ENCODE measurements around the gene TMEM89. TPM values are rescaled to one million over a fixed set of nuclear protein-coding genes. Genes with fewer than 3 reads are reported as not detected.
A peak's percentile ranks its signal among the peaks of the same experiment; 100 is the strongest.

Gene TMEM89
- total RNA-seq, 2 donors from 2014 or later, result 1.0 to 1.1 TPM

DNA sequence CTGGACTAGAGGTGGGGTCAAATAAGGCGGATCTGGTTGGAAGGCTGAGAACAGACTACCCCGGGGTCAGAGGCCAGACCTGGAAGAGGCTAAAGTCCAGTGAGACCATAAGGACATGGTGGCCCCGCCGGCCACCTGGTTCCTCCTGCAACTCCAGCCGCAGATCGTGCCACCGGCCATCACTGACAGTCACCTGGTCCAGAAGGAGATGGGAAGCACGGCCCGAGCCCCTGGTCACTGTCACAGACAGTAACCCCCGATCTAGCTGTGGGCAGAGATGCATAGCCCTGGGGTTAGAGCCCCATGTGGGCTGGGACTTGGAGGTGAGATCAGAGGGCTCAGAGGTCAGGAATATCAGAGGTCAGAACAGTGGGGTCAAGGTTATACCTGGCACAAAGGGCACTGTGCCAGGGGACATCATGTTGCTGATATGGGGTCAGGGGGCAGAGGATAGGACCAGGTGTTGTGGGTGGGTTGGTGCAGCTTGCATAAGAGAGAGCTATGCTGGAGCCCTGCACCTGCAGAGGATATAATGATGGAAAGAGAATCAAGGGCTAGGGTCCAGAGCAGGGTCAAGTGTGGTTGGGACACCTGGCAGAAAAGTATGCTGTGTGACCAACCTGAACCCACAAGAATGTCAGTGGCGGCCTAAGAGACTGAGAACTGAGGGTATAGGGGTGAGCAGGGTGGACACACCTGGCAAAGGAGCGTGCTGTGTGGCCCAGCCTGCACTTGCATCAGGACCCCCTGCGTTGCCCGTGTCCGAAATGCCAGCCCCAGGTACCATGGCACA is 31.6 kb upstream of the TMEM89 start:
- peaks cover 5% of the 10 kb centered on the region for H3K4me1 Mint-ChIP-seq
- no peak for ATAC-seq (replicated peaks)
- no peak overlapping the region for H3K27ac Mint-ChIP-seq
- H3K9me3 Mint-ChIP-seq, result no peaks in the 10 kb centered on the region
- no peaks in the 10 kb centered on the region for H3K27me3 Mint-ChIP-seq
- H3K36me3 Mint-ChIP-seq (ENCODE audit: low read depth), result peaks cover 44% of the 10 kb centered on the region
- no peak overlapping the region for H3K4me3 Mint-ChIP-seq

DNA sequence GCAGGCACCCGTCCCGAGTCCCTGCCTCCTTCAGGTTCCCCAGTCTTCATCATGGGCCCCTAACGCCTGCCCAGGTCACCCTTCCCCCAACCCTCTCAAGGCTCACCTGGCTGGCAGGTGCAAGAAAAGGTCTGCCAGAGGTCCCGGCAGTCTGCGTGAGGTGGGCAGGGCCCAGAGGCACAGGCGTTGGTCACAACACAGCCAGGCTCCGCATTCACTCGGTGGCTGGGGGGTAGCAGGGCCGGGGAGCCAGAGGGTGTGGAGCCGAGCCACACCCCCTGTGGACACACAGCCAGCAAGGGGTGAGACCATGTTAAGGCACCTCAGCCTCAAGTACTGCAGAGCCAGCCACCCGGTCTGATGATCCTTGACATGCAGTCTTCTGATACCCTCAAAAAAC is 30.2 kb upstream of the TMEM89 start:
- peaks cover 5% of the 10 kb centered on the region for H3K4me1 Mint-ChIP-seq
- H3K27ac Mint-ChIP-seq, result no peak overlapping the region
- no peaks in the 10 kb centered on the region for H3K9me3 Mint-ChIP-seq
- H3K36me3 Mint-ChIP-seq (ENCODE audit: low read depth), result peaks cover 46% of the 10 kb centered on the region
- H3K27me3 Mint-ChIP-seq, result no peaks in the 10 kb centered on the region
- ATAC-seq (replicated peaks), result no peak
- H3K4me3 Mint-ChIP-seq, result no peak overlapping the region

DNA sequence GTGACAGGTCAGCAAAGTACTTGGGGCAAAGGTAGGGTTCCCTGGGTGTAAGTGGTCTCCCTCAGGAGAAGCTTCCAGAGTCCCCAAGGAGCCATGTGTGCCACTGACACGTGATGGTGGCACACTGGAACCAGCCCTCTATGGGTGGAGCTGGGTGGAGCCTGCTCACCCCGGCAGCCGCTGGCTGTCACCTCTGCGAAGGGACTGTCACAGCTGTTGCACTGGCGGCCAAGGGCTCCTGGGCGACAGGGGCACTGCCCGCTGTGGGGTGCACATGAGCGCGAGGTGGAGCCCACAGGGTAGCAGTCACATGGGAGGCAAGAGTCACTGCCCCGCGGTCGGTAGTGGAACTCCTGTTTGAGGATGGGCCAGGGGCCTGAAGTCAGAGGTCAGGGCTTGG is 29.2 kb upstream of the TMEM89 start:
- H3K27ac Mint-ChIP-seq, result no peak overlapping the region
- H3K27me3 Mint-ChIP-seq, result no peaks in the 10 kb centered on the region
- no peak overlapping the region for H3K4me3 Mint-ChIP-seq
- ATAC-seq (replicated peaks), result no peak
- no peaks in the 10 kb centered on the region for H3K9me3 Mint-ChIP-seq
- H3K4me1 Mint-ChIP-seq, result peaks cover 5% of the 10 kb centered on the region
- peaks cover 47% of the 10 kb centered on the region for H3K36me3 Mint-ChIP-seq (ENCODE audit: low read depth)

DNA sequence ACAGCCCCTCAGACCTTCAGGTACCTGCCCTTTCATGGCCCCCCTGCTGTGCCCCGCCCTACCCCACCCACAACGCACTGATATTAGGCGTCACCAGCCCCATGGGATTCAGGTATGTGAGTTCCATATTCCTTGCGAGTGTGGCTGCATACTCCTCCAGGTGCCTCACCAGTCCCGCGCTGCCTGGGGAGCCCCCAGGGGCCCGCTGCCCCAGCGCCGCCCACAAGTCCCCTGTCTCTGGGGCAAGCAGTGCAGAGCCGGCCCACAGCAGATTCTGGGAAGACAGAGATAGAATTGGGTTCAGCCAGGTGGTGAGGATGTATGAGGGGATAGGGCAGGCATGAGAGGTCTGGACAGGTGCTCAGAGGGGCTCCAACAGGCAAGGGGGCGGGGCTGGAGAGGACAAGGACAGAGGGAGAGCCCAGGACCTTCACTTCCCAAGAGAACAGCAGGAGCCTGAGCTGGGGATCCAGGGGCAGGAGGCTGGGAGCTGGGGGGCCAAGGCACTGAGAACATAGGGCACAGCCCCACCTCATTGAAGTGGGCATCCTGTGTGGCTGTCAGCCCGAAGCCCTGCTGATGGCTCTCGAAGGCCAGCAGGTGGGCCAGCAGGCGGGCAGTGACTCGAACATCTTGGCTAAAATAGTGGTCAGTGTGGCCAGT is 26.8 kb upstream of the TMEM89 start:
- Mint-ChIP-seq H3K4me3 (no peak overlapping the region), H3K4me1 (no peaks in the 10 kb centered on the region), H3K36me3 (ENCODE audit: low read depth) (peaks cover 39% of the 10 kb centered on the region), H3K27me3 (no peaks in the 10 kb centered on the region), H3K27ac (no peak overlapping the region), H3K9me3 (no peaks in the 10 kb centered on the region)
- no peak for ATAC-seq (replicated peaks)

DNA sequence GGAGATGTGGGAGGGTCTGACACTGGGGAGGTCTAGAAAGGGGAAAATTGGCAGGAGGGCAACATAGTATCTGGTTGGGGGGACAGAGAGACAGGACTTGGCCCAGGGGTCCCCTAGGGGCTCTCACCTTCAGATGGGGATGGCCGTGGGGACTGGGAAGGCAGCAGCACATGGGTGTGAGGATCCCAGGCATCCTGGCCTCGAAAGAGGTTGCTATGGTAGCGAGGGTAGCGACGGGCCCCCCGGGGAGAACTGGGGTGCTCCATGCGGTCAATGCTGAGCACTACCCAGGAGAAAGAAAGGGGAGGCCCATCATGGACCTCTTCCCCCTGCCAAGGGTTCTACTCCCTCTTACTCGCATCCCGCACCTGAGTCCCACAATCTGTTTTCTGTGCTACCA is 26.1 kb upstream of the TMEM89 start:
- no peak overlapping the region for H3K4me3 Mint-ChIP-seq
- no peak overlapping the region for H3K27ac Mint-ChIP-seq
- H3K9me3 Mint-ChIP-seq, result no peaks in the 10 kb centered on the region

DNA sequence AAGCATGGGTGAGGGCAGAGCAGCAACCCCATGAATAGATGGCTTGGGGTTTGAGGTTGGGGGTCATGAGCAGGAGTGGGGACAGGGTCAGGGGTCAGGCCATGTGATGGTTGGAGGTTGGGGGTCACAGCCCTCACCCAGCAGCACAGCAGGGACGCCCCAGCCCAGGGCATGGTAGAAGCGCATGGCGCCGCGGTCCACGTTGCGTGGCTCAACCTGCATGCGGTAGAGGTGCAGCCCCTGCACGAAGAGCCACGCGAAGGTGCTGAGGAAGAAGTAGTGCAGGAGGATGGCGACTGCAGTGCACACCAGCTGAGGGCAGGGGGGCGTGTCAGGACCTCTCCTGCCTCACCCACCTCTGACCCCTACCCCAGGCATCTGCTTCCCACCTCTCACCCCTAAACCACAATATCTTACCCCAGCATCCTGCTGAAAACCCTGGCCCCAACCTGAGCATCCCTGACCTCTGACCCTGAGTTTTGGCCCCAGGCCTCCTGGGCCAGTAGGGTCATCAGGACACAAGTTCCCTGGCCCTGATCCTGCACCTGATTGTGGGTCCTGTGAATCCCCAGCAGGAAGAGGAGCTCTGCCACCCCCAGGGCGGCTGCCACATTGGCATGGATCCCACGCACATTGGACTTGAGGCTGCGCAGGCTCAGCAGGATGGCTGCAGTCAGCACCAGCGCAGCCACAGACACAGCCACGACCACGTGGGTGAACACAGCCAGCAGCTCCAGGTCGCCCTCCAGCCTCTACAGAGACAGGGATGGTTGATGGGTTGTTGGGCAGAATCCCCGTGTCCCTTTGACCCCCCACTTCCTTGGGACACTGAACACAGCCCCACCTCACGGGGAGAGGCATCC is 23.6 kb upstream of the TMEM89 start:
- H3K27ac Mint-ChIP-seq, result no peak overlapping the region
- H3K36me3 Mint-ChIP-seq (ENCODE audit: low read depth), result peaks cover 45% of the 10 kb centered on the region
- H3K27me3 Mint-ChIP-seq, result no peaks in the 10 kb centered on the region
- H3K4me1 Mint-ChIP-seq, result no peaks in the 10 kb centered on the region
- ATAC-seq (replicated peaks), result no peak
- H3K9me3 Mint-ChIP-seq, result no peaks in the 10 kb centered on the region
- H3K4me3 Mint-ChIP-seq, result no peak overlapping the region

More for the DNA sequence above, 26.1 kb upstream of the TMEM89 start:
- Mint-ChIP-seq H3K27me3 (no peaks in the 10 kb centered on the region), H3K4me1 (no peaks in the 10 kb centered on the region), H3K36me3 (ENCODE audit: low read depth) (peaks cover 39% of the 10 kb centered on the region)
- no peak for ATAC-seq (replicated peaks)

DNA sequence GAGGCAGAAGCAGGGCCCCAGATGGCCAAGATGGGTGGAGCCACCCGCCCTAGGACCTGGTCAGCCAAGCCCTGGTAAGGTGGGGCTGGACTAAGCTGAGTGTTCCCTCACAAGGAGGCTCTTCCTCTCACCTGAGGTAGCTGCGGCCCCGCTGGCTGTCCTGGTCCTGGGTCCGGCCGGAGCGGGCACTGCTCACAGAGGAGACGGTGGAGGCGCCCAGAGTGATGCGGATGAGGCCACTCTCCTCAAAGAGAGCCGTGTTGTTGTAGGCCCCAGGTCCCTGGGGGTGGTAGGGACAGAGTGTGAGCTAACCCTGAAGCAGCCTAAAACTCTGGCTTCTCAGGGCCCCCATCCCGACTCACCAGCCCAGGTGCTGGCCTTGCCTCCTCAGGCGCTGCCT is 21.0 kb upstream of the TMEM89 start:
- peaks cover 52% of the 10 kb centered on the region for H3K36me3 Mint-ChIP-seq (ENCODE audit: low read depth)
- no peaks in the 10 kb centered on the region for H3K27me3 Mint-ChIP-seq
- H3K27ac Mint-ChIP-seq, result no peak overlapping the region
- peaks cover 4% of the 10 kb centered on the region for H3K4me1 Mint-ChIP-seq
- no peaks in the 10 kb centered on the region for H3K9me3 Mint-ChIP-seq
- no peak for ATAC-seq (replicated peaks)
- no peak overlapping the region for H3K4me3 Mint-ChIP-seq

DNA sequence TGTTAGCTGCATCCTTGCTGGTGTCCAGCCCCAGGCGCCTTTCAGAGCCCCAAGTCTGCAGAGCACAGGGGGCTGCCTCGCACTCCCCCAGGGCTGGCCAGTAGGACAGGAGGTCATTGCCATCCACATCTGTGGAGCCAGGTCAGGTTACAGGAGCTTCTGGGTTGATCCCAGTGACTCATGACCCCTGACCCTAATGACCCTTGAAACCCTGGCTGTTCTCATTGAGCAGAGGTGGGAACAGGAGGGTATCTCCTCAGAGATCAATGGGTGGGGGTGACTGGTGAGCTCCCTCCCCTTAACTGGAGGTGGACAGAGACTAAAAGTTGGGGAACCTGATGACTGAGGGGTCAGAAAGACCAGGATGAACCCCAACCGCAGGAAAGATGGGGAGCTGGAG is 19.8 kb upstream of the TMEM89 start:
- no peak overlapping the region for H3K27ac Mint-ChIP-seq
- H3K4me3 Mint-ChIP-seq, result no peak overlapping the region
- no peaks in the 10 kb centered on the region for H3K27me3 Mint-ChIP-seq
- no peaks in the 10 kb centered on the region for H3K9me3 Mint-ChIP-seq
- H3K4me1 Mint-ChIP-seq, result peaks cover 4% of the 10 kb centered on the region
- H3K36me3 Mint-ChIP-seq (ENCODE audit: low read depth), result peaks cover 47% of the 10 kb centered on the region
- ATAC-seq (replicated peaks), result no peak

DNA sequence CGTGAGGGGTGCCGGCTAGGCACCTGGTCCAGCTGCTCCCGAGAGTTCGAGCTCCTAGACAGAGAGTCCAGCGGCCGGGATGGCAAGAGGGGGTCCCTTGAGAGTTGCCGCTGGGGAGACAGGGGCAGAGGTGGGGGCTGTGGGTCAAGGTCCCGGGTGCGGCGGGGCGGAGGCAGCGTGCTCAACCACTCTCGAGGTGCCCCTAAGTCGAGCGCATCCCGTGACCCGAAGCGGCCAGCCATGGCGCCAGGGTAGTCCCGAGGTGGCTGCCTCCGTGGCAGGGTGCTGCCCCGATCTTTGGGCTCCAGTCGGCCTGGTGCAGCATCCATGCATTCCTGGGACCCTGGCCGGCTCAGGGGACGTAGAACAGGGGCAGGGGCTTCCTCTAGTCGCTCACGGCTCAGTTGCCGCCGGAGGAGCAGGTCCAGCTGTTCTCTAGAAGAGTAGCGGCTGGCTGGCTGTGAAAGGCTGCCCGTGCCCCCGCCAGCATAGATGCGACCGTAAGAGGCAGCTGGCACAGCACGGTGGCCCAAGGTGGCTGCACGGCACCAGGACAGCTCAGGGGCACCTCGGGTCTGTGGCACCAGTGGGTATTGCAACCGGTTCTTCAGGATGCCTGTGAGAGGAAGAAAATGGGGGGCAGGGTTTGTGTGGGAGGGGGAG is 18.5 kb upstream of the TMEM89 start:
- no peaks in the 10 kb centered on the region for H3K9me3 Mint-ChIP-seq
- H3K36me3 Mint-ChIP-seq (ENCODE audit: low read depth), result peaks cover 46% of the 10 kb centered on the region
- H3K4me3 Mint-ChIP-seq, result no peak overlapping the region
- H3K4me1 Mint-ChIP-seq, result peaks cover 4% of the 10 kb centered on the region
- H3K27me3 Mint-ChIP-seq, result no peaks in the 10 kb centered on the region
- no peak for ATAC-seq (replicated peaks)
- H3K27ac Mint-ChIP-seq, result no peak overlapping the region

DNA sequence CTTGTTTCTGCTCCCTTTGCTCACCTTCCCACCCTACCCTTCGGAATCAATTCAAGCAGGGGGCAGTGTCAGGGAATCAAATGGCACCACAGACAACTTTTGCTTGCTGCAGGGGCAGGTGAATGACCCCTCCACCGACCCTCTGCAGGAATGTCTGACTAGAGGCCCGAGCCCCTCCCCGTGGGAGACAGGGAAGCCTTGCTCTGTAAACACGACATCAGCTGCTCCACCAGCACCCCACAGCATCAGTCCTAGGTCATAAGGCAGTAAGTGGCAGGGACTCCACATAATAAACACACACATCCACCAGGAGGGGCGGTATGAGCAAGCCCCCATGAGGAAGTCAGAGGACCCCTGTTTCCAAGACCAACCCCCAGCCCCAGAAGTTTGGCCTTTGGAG is 15.7 kb upstream of the TMEM89 start:
- no peak for ATAC-seq (replicated peaks)
- H3K27ac Mint-ChIP-seq, result no peak overlapping the region
- H3K4me1 Mint-ChIP-seq, result peaks cover 8% of the 10 kb centered on the region
- H3K27me3 Mint-ChIP-seq, result no peaks in the 10 kb centered on the region
- peak overlapping the region; percentile 77 for H3K4me3 Mint-ChIP-seq
- H3K36me3 Mint-ChIP-seq (ENCODE audit: low read depth), result peaks cover 30% of the 10 kb centered on the region
- H3K9me3 Mint-ChIP-seq, result no peaks in the 10 kb centered on the region

DNA sequence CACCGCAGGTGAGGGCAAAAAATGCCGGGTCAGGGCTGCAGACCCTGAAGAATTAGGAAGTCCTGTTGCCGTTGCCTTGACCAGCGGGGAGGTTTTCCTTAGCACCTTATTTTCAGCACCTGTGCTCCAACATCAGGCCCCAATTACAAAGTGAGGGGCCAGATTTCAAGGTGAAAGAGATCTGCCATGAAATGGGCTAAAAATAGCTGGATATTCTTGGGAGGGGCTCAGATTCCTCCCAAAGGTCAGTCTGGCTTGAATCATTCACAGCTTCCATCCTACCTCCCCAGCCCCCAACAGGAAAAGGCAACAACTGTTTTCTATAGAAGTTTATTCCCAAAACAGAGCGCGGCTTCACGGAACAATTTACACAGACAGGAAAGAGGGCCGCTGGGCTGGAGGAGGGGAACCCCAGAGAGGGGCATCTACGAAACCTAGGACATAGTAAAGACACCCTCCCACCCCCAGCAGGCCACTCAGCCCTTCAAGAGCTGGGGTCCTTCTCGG is 14.6 kb upstream of the TMEM89 start:
- peaks cover 25% of the 10 kb centered on the region for H3K36me3 Mint-ChIP-seq (ENCODE audit: low read depth)
- no peaks in the 10 kb centered on the region for H3K27me3 Mint-ChIP-seq
- H3K9me3 Mint-ChIP-seq, result no peaks in the 10 kb centered on the region
- peaks cover 8% of the 10 kb centered on the region for H3K4me1 Mint-ChIP-seq
- H3K27ac Mint-ChIP-seq, result no peak overlapping the region
- H3K4me3 Mint-ChIP-seq, result peak overlapping the region; percentile 77
- no peak for ATAC-seq (replicated peaks)

DNA sequence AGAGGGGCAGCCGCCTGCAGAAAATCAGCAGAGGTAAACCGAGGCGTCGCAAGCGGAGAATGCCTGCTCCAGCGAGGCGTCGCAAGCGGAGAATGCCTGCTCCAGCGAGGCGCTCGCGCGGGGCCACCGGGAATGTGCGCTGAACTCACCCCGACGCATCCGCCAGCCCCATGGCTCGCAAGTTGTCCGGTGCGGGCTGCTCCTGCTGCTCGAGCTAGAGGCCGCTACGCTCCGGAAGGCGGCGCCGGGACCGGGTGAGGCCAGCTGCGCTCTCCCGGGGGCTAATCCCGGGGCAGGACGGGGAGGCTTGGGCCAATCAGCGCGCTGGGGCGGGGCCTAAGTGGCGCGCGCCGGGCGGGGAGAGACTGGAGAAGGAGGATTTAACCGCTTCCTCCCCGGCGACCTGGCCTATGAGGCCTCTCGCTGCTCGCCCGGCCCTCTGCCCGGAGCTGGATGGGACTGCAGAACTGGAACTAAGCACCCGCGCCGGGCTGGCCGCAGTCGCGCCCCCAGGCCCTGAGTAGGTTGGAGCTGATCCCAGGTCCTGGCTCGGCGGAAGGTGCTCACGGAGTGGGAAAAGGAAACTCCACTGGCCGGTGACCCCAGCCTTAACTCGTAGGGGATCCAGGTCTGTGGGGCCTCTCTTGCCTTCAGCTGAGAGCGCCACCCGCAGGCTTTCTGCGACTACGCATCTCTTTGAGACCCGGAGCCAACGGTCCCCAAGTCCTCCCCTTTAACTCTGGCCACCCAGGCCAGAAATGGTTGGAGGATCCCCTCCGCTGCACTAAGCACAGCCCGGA is 13.9 kb upstream of the TMEM89 start, which contains the start of gene SLC26A6:
SLC26A6 (minus strand) TSS at position 240 of the 800 bp plus-strand sequence; CDS start at position 172, 68 bp downstream.
- Mint-ChIP-seq H3K4me1 (peaks cover 8% of the 10 kb centered on the region), H3K9me3 (no peaks in the 10 kb centered on the region), H3K4me3 (peak within 1 kb of the TSS; percentile 77), H3K27ac (peak within 1 kb of the TSS; percentile 58), H3K27me3 (no peaks in the 10 kb centered on the region), H3K36me3 (ENCODE audit: low read depth) (peaks cover 22% of the 10 kb centered on the region)
- ATAC-seq (replicated peaks), result peak; percentile 98

DNA sequence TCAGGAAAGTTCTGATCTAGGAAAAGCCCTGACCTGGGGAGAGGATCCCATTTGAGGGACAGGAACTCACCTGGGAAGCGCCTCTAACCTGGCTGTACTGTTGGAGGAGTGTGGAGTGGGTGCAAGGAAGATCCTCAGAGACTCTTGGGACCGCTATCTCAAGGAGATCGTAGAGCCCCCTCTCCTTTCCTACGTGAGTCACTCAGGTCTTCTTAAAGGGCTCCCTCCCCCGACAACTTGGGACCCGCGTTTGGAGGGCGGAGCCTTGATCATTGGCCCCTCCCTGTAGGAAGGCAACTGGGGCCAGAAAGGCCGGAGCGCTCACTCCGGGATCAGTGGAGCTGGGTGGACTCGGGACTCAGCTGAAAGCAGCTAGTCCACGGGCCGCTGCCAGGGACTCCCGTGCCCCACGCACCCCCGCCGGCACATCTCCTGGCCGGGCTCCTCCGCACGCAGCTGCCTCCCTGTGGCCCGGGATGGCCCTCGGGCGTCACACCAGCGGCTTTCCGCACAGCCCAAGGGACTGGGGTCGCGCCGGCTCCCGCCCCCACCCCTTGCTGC is 13.2 kb upstream of the TMEM89 start:
- Mint-ChIP-seq H3K4me1 (peaks cover 8% of the 10 kb centered on the region), H3K27me3 (no peaks in the 10 kb centered on the region), H3K4me3 (peak overlapping the region; percentile 77), H3K27ac (peak overlapping the region; percentile 38), H3K36me3 (ENCODE audit: low read depth) (peaks cover 17% of the 10 kb centered on the region), H3K9me3 (no peaks in the 10 kb centered on the region)
- peak; percentile 13 for ATAC-seq (replicated peaks)
